ENCODE data around the gene BACE2. TPM values are rescaled to one million over a fixed set of nuclear protein-coding genes. Genes with fewer than 3 reads are reported as not detected.
A peak's percentile ranks its signal among the peaks of the same experiment; 100 is the strongest.

Gene BACE2
- total and polyA plus RNA-seq, 2 donors (not counting 1 experiment from before 2014, with no cell fraction given), result 19.5 to 31.5 TPM

GRCh38 chr21:41164052-41164451, 3.9 kb upstream of the BACE2 start:
- H3K4me3 ChIP-seq (replicated peaks in 1 of 4; ENCODE audit: control extremely low read depth in 1 of 4, insufficient read depth in 1 of 4, low read depth in 3 of 4, low read length in 4 of 4), result no peak overlapping the region
- no peaks in the 10 kb centered on the region for H4K20me1 ChIP-seq (ENCODE audit: control insufficient read depth, extremely low read depth, insufficient read depth, low read length)
- H3K27me3 ChIP-seq (ENCODE audit: control insufficient read depth, insufficient read depth, low read length), result no peaks in the 10 kb centered on the region

GRCh38 chr21:41164981-41165655, 2.8 kb upstream of the BACE2 start:
- H3K9ac ChIP-seq (ENCODE audit: insufficient read depth, low read length), result no peak overlapping the region
- peak; percentile 18 to 79 for DNase-seq (ENCODE audit: low read depth in 2 of 2)
- H3K4me1 ChIP-seq (ENCODE audit: control insufficient read depth, extremely low read depth, insufficient read depth, low read length), result peaks cover 2% of the 10 kb centered on the region
- H3K79me2 ChIP-seq (ENCODE audit: control insufficient read depth, insufficient read depth, low read length), result peaks cover 3% of the 10 kb centered on the region
- no peaks in the 10 kb centered on the region for H3K9me3 ChIP-seq (ENCODE audit: control insufficient read depth, insufficient read depth, low read depth, low read length)
- TF ChIP-seq CTCF (conservative IDR thresholded peaks at IDR 0.05 in 1 of 2, IDR thresholded peaks at IDR 0.05 in 1 of 2; ENCODE audit: low read depth in 1 of 2, low read length in 2 of 2), result no peak
- no peak for TF ChIP-seq EZH2 (IDR thresholded peaks at IDR 0.05; ENCODE audit: low read length, missing control alignments)
- no peaks in the 10 kb centered on the region for H3K27me3 ChIP-seq (ENCODE audit: control insufficient read depth, insufficient read depth, low read length)
- no peak overlapping the region for H3K4me3 ChIP-seq (replicated peaks in 1 of 4; ENCODE audit: control extremely low read depth in 1 of 4, insufficient read depth in 1 of 4, low read depth in 3 of 4, low read length in 4 of 4)
- no peak overlapping the region for H2AFZ ChIP-seq (ENCODE audit: low read length)
- no peaks in the 10 kb centered on the region for H4K20me1 ChIP-seq (ENCODE audit: control insufficient read depth, extremely low read depth, insufficient read depth, low read length)
- no peak overlapping the region for H3K4me2 ChIP-seq (ENCODE audit: extremely low read depth, insufficient read depth, low read length)
- no peak overlapping the region for H3K27ac ChIP-seq (ENCODE audit: insufficient read depth, low read length)
- no peaks in the 10 kb centered on the region for H3K36me3 ChIP-seq (ENCODE audit: control insufficient read depth, insufficient read depth, low read length)

More at GRCh38 chr21:41164052-41164451, 3.9 kb upstream of the BACE2 start:
- Histone ChIP-seq H3K79me2 (ENCODE audit: control insufficient read depth, insufficient read depth, low read length) (no peaks in the 10 kb centered on the region), H3K27ac (ENCODE audit: insufficient read depth, low read length) (no peak overlapping the region), H3K36me3 (ENCODE audit: control insufficient read depth, insufficient read depth, low read length) (no peaks in the 10 kb centered on the region), H2AFZ (ENCODE audit: low read length) (no peak overlapping the region), H3K9me3 (ENCODE audit: control insufficient read depth, insufficient read depth, low read depth, low read length) (no peaks in the 10 kb centered on the region), H3K4me2 (ENCODE audit: extremely low read depth, insufficient read depth, low read length) (no peak overlapping the region), H3K9ac (ENCODE audit: insufficient read depth, low read length) (no peak overlapping the region), H3K4me1 (ENCODE audit: control insufficient read depth, extremely low read depth, insufficient read depth, low read length) (no peaks in the 10 kb centered on the region)
- no peak for TF ChIP-seq CTCF (conservative IDR thresholded peaks at IDR 0.05 in 1 of 2, IDR thresholded peaks at IDR 0.05 in 1 of 2; ENCODE audit: low read depth in 1 of 2, low read length in 2 of 2)
- TF ChIP-seq EZH2 (IDR thresholded peaks at IDR 0.05; ENCODE audit: low read length, missing control alignments), result no peak
- no peak for DNase-seq (ENCODE audit: low read depth in 2 of 2)

GRCh38 chr21:41166884-41167283, 1.1 kb upstream of the BACE2 start:
- Histone ChIP-seq H3K4me2 (ENCODE audit: extremely low read depth, insufficient read depth, low read length) (peak overlapping the region; percentile 67), H4K20me1 (ENCODE audit: control insufficient read depth, extremely low read depth, insufficient read depth, low read length) (no peaks in the 10 kb centered on the region), H3K27ac (ENCODE audit: insufficient read depth, low read length) (no peak overlapping the region), H3K79me2 (ENCODE audit: control insufficient read depth, insufficient read depth, low read length) (peaks cover 5% of the 10 kb centered on the region), H3K9me3 (ENCODE audit: control insufficient read depth, insufficient read depth, low read depth, low read length) (no peaks in the 10 kb centered on the region), H2AFZ (ENCODE audit: low read length) (no peak overlapping the region), H3K4me3 (replicated peaks in 1 of 4; ENCODE audit: control extremely low read depth in 1 of 4, insufficient read depth in 1 of 4, low read depth in 3 of 4, low read length in 4 of 4) (peak overlapping the region in 3 of 4 experiments; percentile 59 to 75 (median 74)), H3K9ac (ENCODE audit: insufficient read depth, low read length) (no peak overlapping the region), H3K27me3 (ENCODE audit: control insufficient read depth, insufficient read depth, low read length) (no peaks in the 10 kb centered on the region), H3K36me3 (ENCODE audit: control insufficient read depth, insufficient read depth, low read length) (no peaks in the 10 kb centered on the region), H3K4me1 (ENCODE audit: control insufficient read depth, extremely low read depth, insufficient read depth, low read length) (peaks cover 2% of the 10 kb centered on the region)
- TF ChIP-seq CTCF (conservative IDR thresholded peaks at IDR 0.05 in 1 of 2, IDR thresholded peaks at IDR 0.05 in 1 of 2; ENCODE audit: low read depth in 1 of 2, low read length in 2 of 2) (no peak), EZH2 (IDR thresholded peaks at IDR 0.05; ENCODE audit: low read length, missing control alignments) (no peak)
- DNase-seq (ENCODE audit: low read depth in 2 of 2), result no peak

Measured in fibroblast of lung (primary cell).